OCI-LY7 (cell line): ENCODE measurements around the gene THEM5. TPM values are rescaled to one million over a fixed set of nuclear protein-coding genes. Genes with fewer than 3 reads are reported as not detected.
"Not testable (repeated sequence)": the region's sequence is repeated elsewhere in the genome, so short reads cannot be mapped to it uniquely, and the experiment has no call there.

Source experiments
- BruUV-seq: library from RNA; stranded (reverse); fragments of 400-500 nt; replicated peaks from 2 replicates; lab custom pipeline; 2021; lab: Mats Ljungman, UMichigan
- CTCF ChIA-PET: fragments of 300-600 bp; sonication (Branson Sonifier 250); formaldehyde crosslinking; loops from one replicate; lab custom pipeline; 2022; ENCODE audit warnings: antibody characterized with exemption; ENCODE audit not compliant: unreplicated experiment; lab: Charles Lee
- POLR2A ChIA-PET: fragments of 300-600 bp; sonication (Branson Sonifier 250); formaldehyde crosslinking; loops from one replicate; lab custom pipeline; 2022; ENCODE audit warnings: antibody characterized with exemption; lab: Charles Lee
- DNase-seq: peaks from one replicate; pipeline ENCODE4 v3.0.0-alpha.2; 2015; ENCODE audit warnings: low spot score
- H2AFZ ChIP-seq: fragments of 200-600 bp; sonication (generic), shearing (Covaris generic); 2 replicates; pipeline ENCODE4 v1.6.1; 2014; ENCODE audit warnings: mild to moderate bottlenecking, antibody characterized with exemption, low read length, moderate library complexity
- H3K27ac ChIP-seq: fragments of 200-600 bp; sonication (generic); 2 replicates; pipeline ENCODE4 v1.5.1; 2014; ENCODE audit warnings: mixed run types, low read depth, mild to moderate bottlenecking, moderate library complexity, low read length, inconsistent platforms; ENCODE audit not compliant: poor library complexity, severe bottlenecking
- H3K36me3 ChIP-seq: fragments of 200-600 bp; sonication (generic); 2 replicates; pipeline ENCODE4 v1.6.1; 2014; ENCODE audit warnings: mild to moderate bottlenecking, antibody characterized with exemption, low read length, moderate library complexity, mixed read lengths; ENCODE audit not compliant: insufficient read depth
- H3K4me1 ChIP-seq: fragments of 200-600 bp; sonication (generic); 2 replicates; pipeline ENCODE4 v1.5.1; 2014; ENCODE audit warnings: mild to moderate bottlenecking, low read length; ENCODE audit not compliant: insufficient read depth, poor library complexity, severe bottlenecking
- H3K4me2 ChIP-seq: fragments of 200-600 bp; sonication (generic); 2 replicates; pipeline ENCODE4 v1.6.1; 2014; ENCODE audit warnings: mild to moderate bottlenecking, low read length
- H3K4me3 ChIP-seq: fragments of 200-600 bp; sonication (generic); 2 replicates; pipeline ENCODE4 v1.5.1; 2014; ENCODE audit warnings: mild to moderate bottlenecking, low read depth, low read length; ENCODE audit not compliant: poor library complexity, severe bottlenecking
- H3K79me2 ChIP-seq: fragments of 200-600 bp; sonication (generic); 2 replicates; pipeline ENCODE4 v1.6.1; 2016; ENCODE audit warnings: low read depth, mild to moderate bottlenecking, low read length, moderate library complexity, mixed read lengths; ENCODE audit not compliant: insufficient read depth
- H3K9me2 ChIP-seq: fragments of 200-600 bp; sonication (generic); 2 replicates; pipeline ENCODE4 v1.6.1; 2016; ENCODE audit warnings: mild to moderate bottlenecking, low read length, mixed read lengths; ENCODE audit not compliant: insufficient read depth
- H3K9me3 ChIP-seq: fragments of 200-600 bp; sonication (generic); 2 replicates; pipeline ENCODE4 v1.6.1; 2014; ENCODE audit warnings: mild to moderate bottlenecking, mixed run types, low read length, mixed read lengths
- H4K20me1 ChIP-seq: fragments of 200-600 bp; sonication (generic); 2 replicates; pipeline ENCODE4 v1.6.1; 2014; ENCODE audit warnings: mild to moderate bottlenecking, antibody characterized with exemption, low read length, moderate library complexity, mixed read lengths; ENCODE audit not compliant: insufficient read depth
- CTCF ChIP-seq: fragments of 200-600 bp; sonication (generic); conservative IDR thresholded peaks from 2 replicates; pipeline ENCODE4 v1.5.1; 2014; ENCODE audit warnings: mild to moderate bottlenecking, antibody characterized with exemption, low read length, moderate library complexity, mixed read lengths
- EZH2phosphoT487 ChIP-seq: fragments of 200-600 bp; sonication (generic); IDR thresholded peaks from 2 replicates; pipeline ENCODE4 v1.6.1; 2018; ENCODE audit warnings: low read depth, borderline replicate concordance, mild to moderate bottlenecking, mixed run types, antibody characterized with exemption, low read length, moderate library complexity, mixed read lengths
- intact Hi-C: fragments of 100-400 bp; cut with micrococcal nuclease; formaldehyde crosslinking; loops from one replicate; pipeline ENCODE4 v1.10.0; 2022; ENCODE audit not compliant: unreplicated experiment
- total RNA-seq, 2 experiments: library from RNA; depleted of rRNA in 1 of 2; stranded (reverse); fragments of >200 nt in 1 of 2; shearing (Covaris generic) in 1 of 2; gene quantifications; 2 replicates each; pipeline ENCODE4 v1.2.3, GENCODE V29; 2014 to 2022

Gene THEM5
- total RNA-seq, 2 experiments from 2014 or later: not detected

- ChIA-PET POLR2A (no interaction called here), CTCF (no interaction called here)
- H3K4me2 ChIP-seq: no peak overlapping the region
- H3K4me3 ChIP-seq: no peak overlapping the region
- no peak overlapping the region for H3K27ac ChIP-seq
- no peak overlapping the region for H2AFZ ChIP-seq
- peaks cover 4% of the 10 kb centered on the region for H3K4me1 ChIP-seq
- DNase-seq: no peak
- no peaks in the 10 kb centered on the region; the same call in 1 of the 2 replicates for H3K36me3 ChIP-seq
- intact Hi-C loops: no loop called here
- H3K79me2 ChIP-seq: no peaks in the 10 kb centered on the region
- no peaks in the 10 kb centered on the region for H3K9me3 ChIP-seq
- no peaks in the 10 kb centered on the region for H3K9me2 ChIP-seq
- H4K20me1 ChIP-seq: no peaks in the 10 kb centered on the region
- TF ChIP-seq EZH2phosphoT487 (no peak), CTCF (no peak)
- BruUV-seq: no TSS peak
Measured at GRCh38 chr1:151887028-151887427, 33.5 kb upstream of the THEM5 start.

GRCh38 chr1:151885479-151885878 lies 32.0 kb upstream of the THEM5 start:
- Histone ChIP-seq H3K9me2 (no peaks in the 10 kb centered on the region), H3K9me3 (no peaks in the 10 kb centered on the region), H3K79me2 (no peaks in the 10 kb centered on the region), H3K27ac (no peak overlapping the region), H4K20me1 (no peaks in the 10 kb centered on the region), H3K4me2 (no peak overlapping the region), H3K4me1 (peaks cover 4% of the 10 kb centered on the region), H2AFZ (no peak overlapping the region), H3K4me3 (no peak overlapping the region), H3K36me3 (no peaks in the 10 kb centered on the region)
- CTCF ChIA-PET: no interaction called here
- DNase-seq: no peak
- POLR2A ChIA-PET: no interaction called here
- intact Hi-C loops: no loop called here
- TF ChIP-seq CTCF (no peak), EZH2phosphoT487 (no peak)
- BruUV-seq: no TSS peak

DNA sequence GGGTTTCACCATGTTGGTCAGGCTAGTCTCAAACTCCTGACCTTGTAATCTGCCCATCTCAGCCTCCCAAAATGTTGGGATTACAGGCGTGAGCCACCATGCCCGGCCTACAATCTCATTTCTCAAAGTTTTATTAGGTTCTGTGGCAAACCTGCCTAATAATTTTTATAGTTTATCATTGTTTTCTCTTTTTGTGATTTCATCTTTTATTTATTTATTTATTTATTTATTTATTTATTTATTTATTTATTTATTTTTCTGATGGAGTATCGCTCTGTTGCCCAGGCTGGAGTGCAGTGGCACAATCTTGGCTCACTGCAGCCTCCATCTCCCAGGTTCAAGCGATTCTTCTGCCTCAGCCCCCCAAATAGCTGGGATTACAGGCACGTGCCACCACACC lies 31.4 kb upstream of the THEM5 start:
- H3K36me3 ChIP-seq, H3K4me1 ChIP-seq, H3K4me2 ChIP-seq, H3K27ac ChIP-seq, intact Hi-C loops, H3K9me2 ChIP-seq, H2AFZ ChIP-seq, CTCF ChIA-PET, H4K20me1 ChIP-seq, H3K4me3 ChIP-seq, H3K79me2 ChIP-seq, DNase-seq, H3K9me3 ChIP-seq, BruUV-seq: not testable (repeated sequence)
- POLR2A ChIA-PET: interaction anchor here (0.7 kb wide), 1 partner anchor 296 kb away, joined by 4 read pairs; no protein-coding TSS in a partner anchor

DNA sequence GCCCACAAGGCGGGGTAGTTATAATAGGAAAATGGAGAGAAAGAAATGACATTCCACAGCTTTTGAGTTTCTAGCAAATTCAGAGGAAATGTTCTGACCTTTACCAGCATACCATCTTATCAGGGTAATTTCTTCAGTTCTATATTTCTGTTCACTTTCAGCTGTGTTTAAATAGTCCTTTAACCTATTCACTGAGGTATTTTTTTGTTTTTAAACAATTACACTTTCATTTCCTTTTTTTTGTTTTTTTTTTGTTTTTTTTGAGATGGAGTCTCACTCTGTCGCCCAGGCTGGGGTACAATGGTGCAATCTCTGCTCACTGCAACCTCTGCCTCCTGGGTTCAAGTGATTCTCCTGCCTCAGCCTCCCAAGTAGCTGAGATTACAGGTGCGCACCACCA lies 30.9 kb upstream of the THEM5 start:
- H3K27ac ChIP-seq, H2AFZ ChIP-seq, DNase-seq, H3K79me2 ChIP-seq, H3K9me2 ChIP-seq, H3K4me3 ChIP-seq, H3K36me3 ChIP-seq, intact Hi-C loops, BruUV-seq, H3K4me1 ChIP-seq, H3K9me3 ChIP-seq, CTCF ChIA-PET, H3K4me2 ChIP-seq, H4K20me1 ChIP-seq: not testable (repeated sequence)
- POLR2A ChIA-PET: interaction anchor here (0.6 to 0.7 kb wide), 2 partner anchors 295 to 489 kb away, joined by 3 to 4 read pairs; no protein-coding TSS in a partner anchor

- H3K79me2 ChIP-seq, H3K9me2 ChIP-seq, intact Hi-C loops, H3K4me1 ChIP-seq, H3K4me3 ChIP-seq, H3K36me3 ChIP-seq, H3K4me2 ChIP-seq, CTCF ChIA-PET, H4K20me1 ChIP-seq, BruUV-seq, H3K9me3 ChIP-seq, H3K27ac ChIP-seq, DNase-seq, H2AFZ ChIP-seq: not testable (repeated sequence)
- POLR2A ChIA-PET: interaction anchor here (0.6 kb wide), 1 partner anchor 488 kb away, joined by 3 read pairs; no protein-coding TSS in a partner anchor
Measured at GRCh38 chr1:151883898-151884297, 30.4 kb upstream of the THEM5 start.
